Measurements from ENCODE around the gene TMEM18.
"Not testable (repeated sequence)": the region's sequence is repeated elsewhere in the genome, so short reads cannot be mapped to it uniquely, and the experiment has no call there.

The TMEM18 gene

GRCh38 chr2:714005-714741, 37.0 kb upstream of the TMEM18 start:
- Histone ChIP-seq H3K27ac (no peak overlapping the region), H3K9me3 (ENCODE audit: severe bottlenecking) (no peaks in the 10 kb centered on the region), H3K4me3 (ENCODE audit: low read depth, low read length) (no peak overlapping the region), H3K27me3 (ENCODE audit: insufficient read depth, low read depth, severe bottlenecking) (no peaks in the 10 kb centered on the region), H3K36me3 (no peaks in the 10 kb centered on the region)
- peak; percentile 87 for TF ChIP-seq CTCF (IDR thresholded peaks at IDR 0.05; ENCODE audit: low read depth, low read length)
- DNase-seq = peak; percentile 86

GRCh38 chr2:710867-711665, 33.9 kb upstream of the TMEM18 start:
- Histone ChIP-seq H3K9me3 (ENCODE audit: severe bottlenecking) (no peaks in the 10 kb centered on the region), H3K27ac (no peak overlapping the region)
- no peak for TF ChIP-seq CTCF (IDR thresholded peaks at IDR 0.05; ENCODE audit: low read depth, low read length)

GRCh38 chr2:709138-709765, 32.0 kb upstream of the TMEM18 start:
- Histone ChIP-seq H3K36me3 (no peaks in the 10 kb centered on the region), H3K27ac (no peak overlapping the region), H3K9me3 (ENCODE audit: severe bottlenecking) (no peaks in the 10 kb centered on the region), H3K4me3 (ENCODE audit: low read depth, low read length) (no peak overlapping the region), H3K27me3 (ENCODE audit: insufficient read depth, low read depth, severe bottlenecking) (no peaks in the 10 kb centered on the region)
- DNase-seq = no peak
- TF ChIP-seq CTCF (IDR thresholded peaks at IDR 0.05; ENCODE audit: low read depth, low read length) = no peak

More at GRCh38 chr2:710867-711665, 33.9 kb upstream of the TMEM18 start:
- no peak for DNase-seq
- Histone ChIP-seq H3K36me3 (no peaks in the 10 kb centered on the region), H3K4me3 (ENCODE audit: low read depth, low read length) (no peak overlapping the region), H3K27me3 (ENCODE audit: insufficient read depth, low read depth, severe bottlenecking) (no peaks in the 10 kb centered on the region)

DNA sequence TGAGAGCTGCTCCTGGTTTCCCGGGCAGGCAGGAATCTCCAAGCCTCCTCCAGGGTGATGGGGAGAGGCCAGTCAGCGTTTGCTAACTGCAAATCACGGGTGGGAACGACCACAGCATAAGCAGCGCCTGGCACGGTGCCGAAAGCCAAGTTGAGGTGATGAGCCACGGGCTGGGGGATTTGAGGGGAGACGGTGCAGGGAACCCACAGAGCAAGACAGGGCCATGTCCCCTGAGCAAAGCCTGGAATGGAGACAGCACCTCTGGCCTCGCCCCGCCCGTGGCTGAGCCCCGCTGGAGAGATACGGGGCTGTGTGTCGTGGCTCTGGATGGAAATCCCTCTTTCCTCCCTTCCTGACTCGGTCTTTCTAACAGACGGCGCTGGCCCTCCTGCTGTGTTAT, 31.5 kb upstream of the TMEM18 start:
- Histone ChIP-seq H3K27ac (no peak overlapping the region), H3K9me3 (ENCODE audit: severe bottlenecking) (peaks cover 3% of the 10 kb centered on the region), H3K4me3 (ENCODE audit: low read depth, low read length) (no peak overlapping the region), H3K27me3 (ENCODE audit: insufficient read depth, low read depth, severe bottlenecking) (no peaks in the 10 kb centered on the region), H3K36me3 (no peaks in the 10 kb centered on the region)
- no peak for DNase-seq
- no peak for TF ChIP-seq CTCF (IDR thresholded peaks at IDR 0.05; ENCODE audit: low read depth, low read length)

DNA sequence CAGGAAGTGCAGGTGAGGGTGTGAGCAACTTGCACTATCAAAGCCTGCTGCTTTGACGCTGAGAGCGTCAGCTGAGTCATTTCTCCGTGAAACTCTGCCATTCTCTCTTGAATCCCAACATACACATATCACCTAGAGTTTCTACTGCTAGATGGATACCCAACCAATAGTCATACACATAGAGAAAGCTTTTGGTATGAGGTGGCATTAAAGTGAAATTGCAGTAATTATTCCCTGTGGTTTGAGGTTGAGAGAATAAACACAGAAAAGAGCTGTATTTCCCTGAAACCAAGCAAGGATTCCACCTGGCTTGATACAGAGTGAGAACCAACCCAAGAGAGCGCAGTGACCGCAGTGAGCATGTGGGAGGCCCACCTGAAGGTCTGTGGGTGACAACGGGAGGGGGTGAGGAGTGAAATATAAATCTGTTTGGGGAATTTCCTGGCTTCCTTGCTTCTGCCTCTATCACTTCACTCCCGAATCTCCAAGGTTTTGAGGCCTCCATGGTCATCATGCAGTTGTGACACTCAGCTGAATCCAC, 28.8 kb upstream of the TMEM18 start:
- Histone ChIP-seq H3K4me3 (ENCODE audit: low read depth, low read length) (no peak overlapping the region), H3K27me3 (ENCODE audit: insufficient read depth, low read depth, severe bottlenecking) (no peaks in the 10 kb centered on the region), H3K27ac (no peak overlapping the region), H3K36me3 (no peaks in the 10 kb centered on the region), H3K9me3 (ENCODE audit: severe bottlenecking) (peaks cover 3% of the 10 kb centered on the region)
- no peak for DNase-seq
- TF ChIP-seq CTCF (IDR thresholded peaks at IDR 0.05; ENCODE audit: low read depth, low read length) = no peak

GRCh38 chr2:702765-703164, 25.6 kb upstream of the TMEM18 start:
- not testable (repeated sequence) for H3K36me3 ChIP-seq; H3K27ac ChIP-seq; H3K4me3 ChIP-seq (ENCODE audit: low read depth, low read length); H3K27me3 ChIP-seq (ENCODE audit: insufficient read depth, low read depth, severe bottlenecking); DNase-seq
- H3K9me3 ChIP-seq (ENCODE audit: severe bottlenecking) = peaks cover 13% of the 10 kb centered on the region

Measured in WERI-Rb-1 (cell line).